Parathyroid adenoma (tissue), 2 donors: ENCODE data around the gene HASPIN.

Experiments used
- H2AFZ ChIP-seq: fragments of 300-600 bp; sonication (generic); one replicate; pipeline ENCODE4 v1.7.0; 2017; ENCODE audit warnings: antibody characterized with exemption, mild to moderate bottlenecking
- H3K27ac ChIP-seq: fragments of 300-600 bp; sonication (generic); one replicate; pipeline ENCODE4 v1.7.0; 2017
- H3K27me3 ChIP-seq: fragments of 300-600 bp; sonication (generic); one replicate; pipeline ENCODE4 v1.7.0; 2017; ENCODE audit warnings: low read length; ENCODE audit not compliant: control insufficient read depth, insufficient read depth
- H3K36me3 ChIP-seq: fragments of 300-600 bp; sonication (generic); one replicate; pipeline ENCODE4 v1.7.0; 2017; ENCODE audit warnings: low read length; ENCODE audit not compliant: control insufficient read depth, insufficient read depth
- H3K4me1 ChIP-seq: fragments of 300-600 bp; sonication (generic); one replicate; pipeline ENCODE4 v1.7.0; 2017; ENCODE audit warnings: control low read depth
- H3K4me2 ChIP-seq: fragments of 300-600 bp; sonication (generic); one replicate; pipeline ENCODE4 v1.7.0; 2017; ENCODE audit warnings: low read length
- H3K4me3 ChIP-seq: fragments of 300-600 bp; sonication (generic); one replicate; pipeline ENCODE4 v1.7.0; 2017; ENCODE audit warnings: low read depth, low read length
- H3K79me2 ChIP-seq: fragments of 300-600 bp; sonication (generic); one replicate; pipeline ENCODE4 v1.7.0; 2017; ENCODE audit warnings: control low read depth
- H3K9ac ChIP-seq: fragments of 300-600 bp; sonication (generic); one replicate; pipeline ENCODE4 v1.7.0; 2017; ENCODE audit warnings: mild to moderate bottlenecking
- H3K9me3 ChIP-seq: fragments of 300-600 bp; sonication (generic); one replicate; pipeline ENCODE4 v1.7.0; 2017; ENCODE audit warnings: low read length; ENCODE audit not compliant: control insufficient read depth
- CTCF ChIP-seq: fragments of 300-600 bp; sonication (generic); IDR thresholded peaks from one replicate; pipeline ENCODE4 v1.7.0; 2017; ENCODE audit warnings: antibody characterized with exemption, mild to moderate bottlenecking
- donor health status: primary hyperparathyroidism.

The HASPIN gene

DNA sequence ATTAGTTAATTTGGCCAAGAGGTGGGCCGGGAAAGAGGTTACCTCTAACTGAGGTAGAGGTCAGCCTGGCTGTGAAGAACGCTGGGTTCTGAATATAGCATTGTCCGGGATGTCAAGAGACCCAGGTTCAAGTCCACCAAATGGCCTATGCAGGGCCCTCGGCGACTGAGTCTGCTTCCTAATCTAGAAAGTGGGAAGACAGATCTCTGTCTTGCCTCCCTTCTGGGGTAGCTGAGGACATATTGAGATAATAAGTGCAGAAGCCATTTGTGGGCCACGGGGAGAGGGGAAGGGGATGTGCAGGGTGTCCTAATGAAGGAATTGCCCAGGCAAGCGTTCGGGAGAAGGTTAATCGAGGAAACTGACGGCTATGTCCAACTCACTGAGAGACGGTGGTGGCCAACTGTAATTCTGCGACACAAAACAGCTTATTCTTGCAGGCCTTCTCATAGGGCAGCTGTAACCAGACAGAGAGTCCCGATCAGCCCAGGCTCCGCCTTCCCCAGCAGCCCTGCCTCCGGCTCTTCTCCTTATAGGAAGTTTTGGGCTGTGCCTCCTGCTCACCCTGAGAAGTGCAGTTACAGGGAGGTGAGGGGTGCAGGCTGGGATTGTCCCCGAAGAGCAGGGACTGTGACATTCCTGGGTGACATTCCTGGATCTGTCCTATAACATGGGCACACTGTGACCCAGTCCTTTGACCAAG is 15.9 kb downstream of the HASPIN start:
- peaks cover 11% of the 10 kb centered on the region for H3K4me1 ChIP-seq
- TF ChIP-seq CTCF: no peak
- H3K4me2 ChIP-seq: no peak overlapping the region
- no peak overlapping the region for H3K9ac ChIP-seq
- H3K36me3 ChIP-seq: no peaks in the 10 kb centered on the region
- no peak overlapping the region for H3K4me3 ChIP-seq
- no peak overlapping the region for H2AFZ ChIP-seq
- no peaks in the 10 kb centered on the region for H3K27me3 ChIP-seq
- H3K27ac ChIP-seq: no peak overlapping the region
- no peaks in the 10 kb centered on the region for H3K79me2 ChIP-seq
- no peaks in the 10 kb centered on the region for H3K9me3 ChIP-seq

GRCh38 chr17:3740611-3741073 is 16.9 kb downstream of the HASPIN start:
- Histone ChIP-seq H3K27me3 (no peaks in the 10 kb centered on the region), H3K4me3 (no peak overlapping the region), H3K36me3 (no peaks in the 10 kb centered on the region), H3K9me3 (no peaks in the 10 kb centered on the region), H3K27ac (no peak overlapping the region), H3K4me1 (peaks cover 11% of the 10 kb centered on the region), H3K9ac (no peak overlapping the region), H3K79me2 (no peaks in the 10 kb centered on the region), H2AFZ (no peak overlapping the region), H3K4me2 (no peak overlapping the region)
- TF ChIP-seq CTCF: no peak

DNA sequence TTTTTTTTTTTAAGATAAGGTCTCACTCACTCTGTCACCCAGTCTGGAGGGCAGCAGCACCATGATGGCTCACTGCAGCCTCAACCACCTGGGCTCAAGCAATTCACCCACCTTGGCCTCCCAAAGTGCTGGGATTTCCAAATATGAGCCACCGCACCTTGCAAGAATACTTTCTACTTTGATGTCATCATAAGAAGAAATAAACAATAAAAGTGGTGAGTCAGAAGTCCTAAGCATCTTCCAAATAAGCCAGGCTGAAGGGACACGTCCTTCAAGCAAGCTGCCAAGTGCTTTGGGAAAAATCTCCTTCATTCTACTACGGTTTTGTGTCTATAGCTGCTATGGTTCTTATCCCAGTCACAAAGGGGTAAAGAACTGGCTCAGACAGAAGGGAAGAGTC is 20.3 kb downstream of the HASPIN start:
- Histone ChIP-seq H3K9ac (no peak overlapping the region), H3K27me3 (no peaks in the 10 kb centered on the region), H3K79me2 (no peaks in the 10 kb centered on the region), H3K4me1 (peaks cover 1% of the 10 kb centered on the region), H2AFZ (no peak overlapping the region), H3K9me3 (no peaks in the 10 kb centered on the region), H3K4me3 (no peak overlapping the region), H3K36me3 (no peaks in the 10 kb centered on the region), H3K4me2 (no peak overlapping the region), H3K27ac (no peak overlapping the region)
- TF ChIP-seq CTCF: no peak

DNA sequence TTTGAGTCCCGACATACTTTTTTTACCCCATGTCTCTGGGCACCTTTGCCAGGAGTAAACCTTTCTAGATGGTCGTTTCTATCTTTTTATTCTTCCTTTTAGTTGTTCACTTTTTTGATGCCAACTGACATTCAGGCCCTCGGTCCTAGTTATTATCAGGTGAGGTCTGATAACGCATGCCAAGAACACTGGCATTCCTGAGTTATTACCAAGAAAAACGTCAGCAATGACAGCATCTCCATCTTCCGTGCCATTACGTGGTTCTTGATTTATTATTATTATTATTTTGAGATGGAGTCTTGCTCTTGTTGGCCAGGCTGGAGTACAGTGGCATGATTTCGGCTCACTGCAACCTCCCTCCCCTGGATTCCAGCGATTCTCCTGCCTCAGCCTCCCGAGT is 21.4 kb downstream of the HASPIN start:
- Histone ChIP-seq H3K36me3 (no peaks in the 10 kb centered on the region), H3K4me1 (no peaks in the 10 kb centered on the region), H3K9ac (no peak overlapping the region), H2AFZ (no peak overlapping the region), H3K4me3 (no peak overlapping the region), H3K27ac (no peak overlapping the region), H3K4me2 (no peak overlapping the region), H3K9me3 (no peaks in the 10 kb centered on the region), H3K27me3 (no peaks in the 10 kb centered on the region), H3K79me2 (no peaks in the 10 kb centered on the region)
- TF ChIP-seq CTCF: no peak

GRCh38 chr17:3747805-3748204 is 24.1 kb downstream of the HASPIN start:
- Histone ChIP-seq H3K79me2 (no peaks in the 10 kb centered on the region), H3K36me3 (no peaks in the 10 kb centered on the region), H3K4me3 (no peak overlapping the region), H3K9me3 (no peaks in the 10 kb centered on the region), H3K4me1 (no peaks in the 10 kb centered on the region), H3K27me3 (no peaks in the 10 kb centered on the region), H3K4me2 (no peak overlapping the region), H3K27ac (no peak overlapping the region), H3K9ac (no peak overlapping the region), H2AFZ (no peak overlapping the region)
- no peak for TF ChIP-seq CTCF
